Neural cell (in vitro differentiated cells): ENCODE measurements around the gene CCDC106. TPM values are rescaled to one million over a fixed set of nuclear protein-coding genes. Genes with fewer than 3 reads are reported as not detected.

Source experiments
- H2AFZ ChIP-seq: fragments of 200-600, 300-800 bp; sonication (generic), shearing (Covaris generic); 2 replicates; pipeline ENCODE4 v1.6.0; 2014; ENCODE audit warnings: low read depth, mild to moderate bottlenecking, antibody characterized with exemption, low read length, moderate library complexity
- H3F3A ChIP-seq: fragments of 200-600 bp; shearing (Covaris generic); 2 replicates; pipeline ENCODE4 v1.6.1; 2016; ENCODE audit warnings: mild to moderate bottlenecking, moderate library complexity, mixed read lengths, antibody characterized with exemption, low read length; ENCODE audit not compliant: insufficient read depth, poor library complexity, severe bottlenecking
- H3K27ac ChIP-seq: fragments of 200-600, 300-800 bp; sonication (generic), shearing (Covaris generic); 2 replicates; pipeline ENCODE4 v1.5.1; 2014; ENCODE audit warnings: mild to moderate bottlenecking, low read length, moderate library complexity
- H3K27me3 ChIP-seq: fragments of 300-800, 200-600 bp; sonication (generic), shearing (Covaris generic); 2 replicates; pipeline ENCODE4 v1.6.0; 2014; ENCODE audit warnings: mild to moderate bottlenecking, low read depth, low read length, moderate library complexity; ENCODE audit not compliant: insufficient read depth
- H3K36me3 ChIP-seq: fragments of 300-800, 200-600 bp; sonication (generic), shearing (Covaris generic); 2 replicates; pipeline ENCODE4 v1.5.1; 2014; ENCODE audit warnings: mild to moderate bottlenecking, antibody characterized with exemption, low read length, moderate library complexity; ENCODE audit not compliant: insufficient read depth
- H3K4me2 ChIP-seq: fragments of 300-800, 200-600 bp; sonication (generic), shearing (Covaris generic); 2 replicates; pipeline ENCODE4 v1.6.0; 2014; ENCODE audit warnings: mild to moderate bottlenecking, low read length
- H3K4me3 ChIP-seq: fragments of 300-800, 200-600 bp; sonication (generic), shearing (Covaris generic); 2 replicates; pipeline ENCODE4 v1.5.1; 2014; ENCODE audit warnings: mild to moderate bottlenecking, low read length, moderate library complexity
- H3K79me2 ChIP-seq: fragments of 200-600 bp; shearing (Covaris generic); replicated peaks from 2 replicates; pipeline ENCODE4 v1.6.0; 2014; ENCODE audit warnings: mild to moderate bottlenecking, low read length, moderate library complexity; ENCODE audit not compliant: insufficient read depth
- H3K9ac ChIP-seq: fragments of 300-800, 200-600 bp; sonication (generic), shearing (Covaris generic); 2 replicates; pipeline ENCODE4 v1.6.1; 2016; ENCODE audit warnings: mild to moderate bottlenecking, low read length, mixed read lengths
- H3K9me2 ChIP-seq: fragments of 200-600 bp; shearing (Covaris generic); 2 replicates; pipeline ENCODE4 v1.6.1; 2016; ENCODE audit warnings: mild to moderate bottlenecking, low read length, mixed read lengths; ENCODE audit not compliant: insufficient read depth
- H3K9me3 ChIP-seq: fragments of 200-600, 300-800 bp; sonication (generic), shearing (Covaris generic); 2 replicates; pipeline ENCODE4 v1.6.1; 2016; ENCODE audit warnings: mild to moderate bottlenecking, mixed run types, low read length, moderate library complexity, mixed read lengths
- H4K20me1 ChIP-seq: fragments of 200-600 bp; shearing (Covaris generic); 2 replicates; pipeline ENCODE4 v1.6.1; 2016; ENCODE audit warnings: mild to moderate bottlenecking, mixed run types; ENCODE audit not compliant: insufficient read depth
- CTCF ChIP-seq: fragments of 450-650 bp; IDR thresholded peaks from 2 replicates; pipeline ENCODE4 v1.5.1; 2014; ENCODE audit warnings: antibody characterized with exemption, mild to moderate bottlenecking, moderate library complexity; ENCODE audit not compliant: poor library complexity, severe bottlenecking
- EP300 ChIP-seq: fragments of 450-650 bp; conservative IDR thresholded peaks from 2 replicates; pipeline ENCODE4 v1.6.1; 2014; ENCODE audit warnings: antibody characterized with exemption, mild to moderate bottlenecking, moderate library complexity; ENCODE audit not compliant: poor library complexity, severe bottlenecking
- EZH2 ChIP-seq: fragments of 200-600, 300-800 bp; shearing (Covaris generic), sonication (generic); IDR thresholded peaks from 2 replicates; pipeline ENCODE4 v1.6.1; 2014; ENCODE audit warnings: antibody characterized with exemption, low read length, borderline replicate concordance, mild to moderate bottlenecking; ENCODE audit not compliant: insufficient read depth, poor library complexity, severe bottlenecking
- MXI1 ChIP-seq: fragments of 450-650 bp; conservative IDR thresholded peaks from 2 replicates; pipeline ENCODE4 v1.6.1; 2014; ENCODE audit warnings: antibody characterized with exemption, mild to moderate bottlenecking; ENCODE audit not compliant: poor library complexity, severe bottlenecking
- POLR2AphosphoS5 ChIP-seq: IDR thresholded peaks from 2 replicates; pipeline ENCODE4 v1.6.1; 2012
- RAD21 ChIP-seq: fragments of 450-650 bp; conservative IDR thresholded peaks from 2 replicates; pipeline ENCODE4 v1.6.1; 2014; ENCODE audit warnings: antibody characterized with exemption, mild to moderate bottlenecking, moderate library complexity
- REST ChIP-seq: IDR thresholded peaks from 2 replicates; pipeline ENCODE4 v1.6.1; 2012; ENCODE audit warnings: borderline replicate concordance
- SMC3 ChIP-seq: fragments of 450-650 bp; conservative IDR thresholded peaks from 2 replicates; pipeline ENCODE4 v1.6.1; 2014; ENCODE audit warnings: antibody characterized with exemption, mild to moderate bottlenecking, moderate library complexity; ENCODE audit not compliant: poor library complexity
- TAF1 ChIP-seq: IDR thresholded peaks from 2 replicates; pipeline ENCODE4 v1.6.1; 2012; ENCODE audit warnings: low read depth
- polyA plus RNA-seq: library from polyadenylated mRNA; depleted of rRNA; stranded (reverse); fragments of >200 nt; gene quantifications from 2 replicates; pipeline ENCODE4 v1.2.3, GENCODE V29; 2014

The CCDC106 gene
- polyA plus RNA-seq, 1 donor from 2014 or later, result 33.8 TPM

GRCh38 chr19:55673465-55673864, 25.5 kb downstream of the CCDC106 start:
- no peak overlapping the region for H3K9ac ChIP-seq
- peaks cover 48% of the 10 kb centered on the region for H3K79me2 ChIP-seq
- no peak overlapping the region for H2AFZ ChIP-seq
- no peaks in the 10 kb centered on the region for H3K27me3 ChIP-seq
- H3K9me2 ChIP-seq, result no peaks in the 10 kb centered on the region
- H3K4me3 ChIP-seq, result no peak overlapping the region
- H3K9me3 ChIP-seq, result no peaks in the 10 kb centered on the region
- no peaks in the 10 kb centered on the region for H3F3A ChIP-seq
- H3K27ac ChIP-seq, result no peak overlapping the region
- no peak overlapping the region for H3K4me2 ChIP-seq
- no peaks in the 10 kb centered on the region for H3K36me3 ChIP-seq
- TF ChIP-seq MXI1 (no peak), RAD21 (no peak), POLR2AphosphoS5 (no peak), TAF1 (no peak), CTCF (no peak), EZH2 (no peak), EP300 (no peak), SMC3 (no peak), REST (no peak)
- H4K20me1 ChIP-seq, result peaks cover 4% of the 10 kb centered on the region

- Histone ChIP-seq H3K79me2 (peaks cover 51% of the 10 kb centered on the region), H4K20me1 (peaks cover 4% of the 10 kb centered on the region), H3K4me2 (no peak overlapping the region), H3K9ac (no peak overlapping the region), H3K27me3 (no peaks in the 10 kb centered on the region), H2AFZ (no peak overlapping the region), H3K9me3 (no peaks in the 10 kb centered on the region), H3K4me3 (no peak overlapping the region), H3K36me3 (no peaks in the 10 kb centered on the region), H3K27ac (no peak overlapping the region), H3K9me2 (no peaks in the 10 kb centered on the region), H3F3A (no peaks in the 10 kb centered on the region)
- TF ChIP-seq TAF1, result no peak
- TF ChIP-seq EZH2, result no peak
Observed at GRCh38 chr19:55673889-55674288, 25.9 kb downstream of the CCDC106 start.

- H3K27me3 ChIP-seq, result no peaks in the 10 kb centered on the region
- peak overlapping the region; percentile 92 for H3K4me3 ChIP-seq
- H3K36me3 ChIP-seq, result no peaks in the 10 kb centered on the region
- H3K9me2 ChIP-seq, result no peaks in the 10 kb centered on the region
- no peak for TF ChIP-seq MXI1
- peak overlapping the region; percentile 84 for H3K9ac ChIP-seq
- H3K9me3 ChIP-seq, result no peaks in the 10 kb centered on the region
- no peak overlapping the region for H2AFZ ChIP-seq
- H3K79me2 ChIP-seq, result peaks cover 55% of the 10 kb centered on the region
- H3F3A ChIP-seq, result no peaks in the 10 kb centered on the region
- H3K4me2 ChIP-seq, result peak overlapping the region; percentile 84
- H3K27ac ChIP-seq, result peak overlapping the region; percentile 71
- H4K20me1 ChIP-seq, result peaks cover 4% of the 10 kb centered on the region
Observed at GRCh38 chr19:55674459-55674840, 26.4 kb downstream of the CCDC106 start.
